ENCODE measurements around the gene ZNF385A.
A peak's percentile ranks its signal among the peaks of the same experiment; 100 is the strongest.

Gene ZNF385A

GRCh38 chr12:54384591-54385041 lies at the start of gene ZNF385A:
Gene ZNF385A (minus strand): TSS chr12:54384733. CDS start chr12:54384514, 219 bp downstream.
- H3K4me3 ChIP-seq (ENCODE audit: low read length) = no peak within 1 kb of the TSS
- DNase-seq (ENCODE audit: low read depth) = no peak
- no peak for TF ChIP-seq CTCF (conservative IDR thresholded peaks at IDR 0.05; ENCODE audit: low read length)

GRCh38 chr12:54432815-54433164 lies 48.3 kb upstream of the ZNF385A start:
- no peak overlapping the region for H3K4me3 ChIP-seq (ENCODE audit: low read length)
- DNase-seq (ENCODE audit: low read depth) = no peak
- TF ChIP-seq CTCF (conservative IDR thresholded peaks at IDR 0.05; ENCODE audit: low read length) = no peak

DNA sequence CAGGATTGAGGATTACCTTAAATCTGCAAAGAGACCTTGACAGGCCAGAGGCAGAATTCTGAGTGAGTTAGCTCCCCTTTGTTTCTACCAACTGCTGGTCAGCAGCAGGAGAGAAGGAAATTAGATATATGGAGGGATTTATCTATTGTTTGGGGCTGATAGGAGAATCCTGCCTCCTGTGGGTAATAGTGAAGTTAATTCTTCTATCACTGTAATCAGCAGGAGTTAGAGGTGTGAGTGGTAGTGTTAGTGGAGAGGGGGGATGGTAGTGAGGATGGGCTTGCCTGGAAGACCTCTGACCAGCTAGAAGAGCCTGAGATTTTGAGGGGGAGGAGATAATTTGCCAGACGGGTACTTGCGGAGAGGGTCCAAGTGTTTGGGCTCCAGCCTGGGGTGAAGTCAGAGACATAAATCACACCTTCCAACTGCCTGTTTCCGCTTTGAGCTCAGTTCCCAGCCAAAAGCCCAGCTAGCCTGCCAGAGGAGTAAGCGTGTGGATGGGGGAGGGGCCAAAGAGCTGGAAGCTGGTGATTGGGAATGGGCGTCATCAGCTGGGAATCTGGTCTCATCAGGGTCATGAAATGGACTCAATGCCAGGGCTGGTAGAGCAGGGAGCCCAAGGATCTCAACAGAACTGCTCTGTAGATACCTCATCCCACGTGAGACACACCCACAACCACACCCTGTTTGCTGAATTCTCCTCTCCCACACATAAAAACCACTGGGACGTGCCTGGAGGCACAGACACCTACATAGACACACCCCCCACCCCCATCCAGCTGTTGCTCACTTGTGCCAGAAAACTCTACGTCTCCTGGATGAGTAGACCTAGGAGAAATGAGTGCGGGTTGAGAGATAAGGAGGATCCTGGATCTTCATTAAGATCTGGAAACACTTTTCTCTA lies 47.6 kb upstream of the ZNF385A start:
- DNase-seq (ENCODE audit: low read depth) = peak; percentile 86
- H3K4me3 ChIP-seq (ENCODE audit: low read length) = no peak overlapping the region
- no peak; the same call in 1 of the 2 replicates for TF ChIP-seq CTCF (conservative IDR thresholded peaks at IDR 0.05; ENCODE audit: low read length)

GRCh38 chr12:54430471-54431069 lies 46.0 kb upstream of the ZNF385A start:
- DNase-seq (ENCODE audit: low read depth) = no peak
- no peak overlapping the region for H3K4me3 ChIP-seq (ENCODE audit: low read length)
- no peak for TF ChIP-seq CTCF (conservative IDR thresholded peaks at IDR 0.05; ENCODE audit: low read length)

DNA sequence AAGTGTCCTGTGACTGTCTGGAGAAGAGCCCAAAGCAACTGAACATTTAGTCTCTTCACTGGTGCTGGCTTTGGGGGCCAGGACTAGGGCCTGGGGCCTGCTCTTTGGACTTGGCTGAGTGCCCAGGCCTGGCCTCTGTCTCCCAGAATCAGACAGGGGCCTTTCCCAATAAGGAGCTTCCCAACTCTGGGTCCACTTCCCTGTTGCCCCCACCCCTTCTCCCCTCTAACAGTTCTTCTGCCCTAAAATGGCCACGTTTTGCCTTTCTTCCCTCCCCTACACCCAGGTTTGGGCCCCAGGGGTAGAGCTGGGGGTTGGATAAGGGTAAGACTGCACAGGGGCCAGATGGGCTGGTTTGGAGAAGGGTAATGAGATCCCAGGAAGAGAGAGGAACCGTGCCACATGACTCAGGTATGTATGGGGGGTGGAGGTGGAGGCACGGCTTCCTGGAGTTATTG lies 44.5 kb upstream of the ZNF385A start:
- TF ChIP-seq CTCF (conservative IDR thresholded peaks at IDR 0.05; ENCODE audit: low read length) = no peak
- no peak for DNase-seq (ENCODE audit: low read depth)
- H3K4me3 ChIP-seq (ENCODE audit: low read length) = no peak overlapping the region

DNA sequence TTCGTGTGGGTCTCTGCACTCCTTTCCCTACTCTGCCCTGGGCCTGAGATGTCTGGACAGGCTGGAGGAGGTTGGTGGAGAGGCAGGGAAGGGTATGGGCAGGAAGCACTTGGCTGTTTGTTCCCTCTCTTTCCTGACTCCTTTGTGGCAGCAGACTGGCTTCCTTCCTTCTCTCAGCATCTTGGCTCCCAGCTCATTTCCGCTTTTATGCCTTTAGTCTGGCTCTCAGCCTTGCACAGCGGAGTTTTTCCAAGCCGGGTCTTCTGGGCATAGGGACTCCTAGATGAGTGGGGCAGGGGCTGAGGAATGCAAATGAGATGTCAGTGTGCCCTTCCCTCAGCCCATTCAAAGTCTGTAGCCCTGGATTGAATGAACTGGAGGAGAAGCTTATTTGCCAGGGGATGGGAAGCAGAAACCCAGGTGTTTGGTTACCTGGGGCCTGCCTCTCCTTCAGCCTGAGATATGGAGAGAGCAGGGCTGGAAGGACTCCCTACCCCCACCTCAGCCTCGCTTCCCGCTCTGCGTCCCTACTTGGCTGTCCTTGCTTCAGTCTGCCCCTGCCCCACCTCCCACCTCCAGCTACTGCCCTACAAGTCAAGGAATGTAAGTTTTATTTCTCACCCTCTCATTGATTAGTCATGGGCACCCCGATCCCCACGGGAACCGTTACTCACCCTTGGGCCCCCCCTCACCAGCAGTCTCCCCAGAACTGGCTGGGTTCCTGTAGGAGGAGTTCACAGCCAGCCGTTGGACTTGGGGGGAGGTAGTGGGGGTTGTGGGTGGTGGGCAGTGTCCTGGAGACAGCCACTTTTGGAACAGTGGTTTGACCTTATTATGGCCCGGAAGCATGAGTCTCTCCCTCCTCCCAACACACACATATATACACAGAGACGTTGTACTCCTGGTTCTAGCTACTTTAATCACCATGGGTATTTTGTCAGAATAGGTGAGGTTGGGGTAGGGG lies 43.8 kb upstream of the ZNF385A start:
- H3K4me3 ChIP-seq (ENCODE audit: low read length) = no peak overlapping the region
- no peak for TF ChIP-seq CTCF (conservative IDR thresholded peaks at IDR 0.05; ENCODE audit: low read length)
- DNase-seq (ENCODE audit: low read depth) = peak; percentile 84

Measured in AG10803 (cell line).